SKM-1 (cell line): Measurements from ENCODE around the gene THAP8.

ENCODE experiments used
- DNase-seq: peaks from one replicate; lab custom pipeline; 2025; ENCODE audit not compliant: unreplicated experiment; lab: John Stamatoyannopoulos, UW

THAP8 gene

GRCh38 chr19:36054119-36054732, at the start of gene THAP8:
TSS of gene THAP8 (minus strand) at chr19:36054285. CDS start at chr19:36054217, 68 bp downstream.
- DNase-seq = peak; percentile 96

DNA sequence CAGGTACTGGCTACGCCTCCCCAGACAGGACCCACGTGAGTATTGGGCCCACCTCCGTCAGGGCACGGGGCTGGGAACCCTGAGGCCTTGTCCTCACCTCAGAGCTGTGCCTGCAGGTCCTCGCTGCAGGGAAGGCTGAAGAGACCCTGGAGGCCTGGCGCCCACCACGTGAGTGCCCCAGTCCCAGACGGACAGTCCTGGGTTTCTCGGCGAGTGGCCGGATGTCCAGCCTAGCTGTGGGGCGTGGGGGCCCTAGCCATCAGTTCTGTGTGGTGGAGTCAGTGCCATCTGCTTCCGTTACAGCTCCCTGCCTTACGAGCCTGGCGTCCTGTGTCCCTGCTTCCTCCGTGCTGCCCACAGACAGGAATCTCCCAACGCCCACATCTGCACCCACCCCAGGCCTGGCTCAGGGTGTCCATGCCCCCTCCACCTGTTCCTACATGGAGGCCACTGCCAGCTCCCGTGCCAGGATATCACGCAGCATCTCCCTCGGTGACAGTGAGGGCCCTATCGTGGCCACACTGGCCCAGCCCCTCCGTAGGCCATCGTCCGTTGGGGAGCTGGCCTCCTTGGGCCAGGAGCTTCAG, 49.0 kb upstream of the THAP8 start:
- DNase-seq = no peak

DNA sequence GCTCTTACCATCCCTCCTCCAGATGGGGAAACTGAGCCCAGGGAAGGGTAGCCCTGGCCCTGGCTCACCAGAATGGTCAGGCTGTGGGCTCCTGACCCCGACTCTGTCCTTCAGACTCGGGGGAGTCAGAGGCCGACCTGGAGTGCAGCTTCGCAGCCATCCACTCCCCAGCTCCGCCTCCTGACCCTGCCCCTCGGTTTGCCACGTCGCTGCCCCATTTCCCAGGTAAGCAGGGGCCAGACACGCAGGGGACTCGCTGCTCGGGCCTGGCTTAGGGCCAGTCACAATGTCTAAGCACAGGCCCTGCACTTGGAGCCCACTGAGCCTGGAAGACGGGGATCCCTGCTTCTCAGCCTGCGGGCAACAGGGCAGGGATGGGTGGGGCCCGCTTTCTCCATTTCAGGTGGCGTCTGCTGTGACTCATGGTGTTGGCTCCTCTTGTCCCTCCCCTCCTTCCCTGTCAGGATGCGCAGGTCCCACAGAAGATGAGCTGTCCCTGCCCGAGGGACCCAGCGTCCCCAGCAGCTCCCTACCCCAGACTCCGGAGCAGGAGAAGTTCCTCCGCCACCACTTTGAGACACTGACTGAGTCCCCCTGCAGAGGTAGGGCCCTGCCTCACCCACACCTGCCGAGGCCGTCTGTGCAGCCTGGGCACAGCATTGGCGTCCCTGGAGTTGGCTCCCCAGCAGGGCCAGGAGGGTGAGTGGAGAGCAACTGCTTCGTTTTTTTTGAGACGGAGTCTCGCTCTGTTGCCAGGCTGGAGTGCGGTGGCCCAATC, 47.7 kb upstream of the THAP8 start:
- no peak for DNase-seq

GRCh38 chr19:36100476-36100875, 46.4 kb upstream of the THAP8 start:
- no peak for DNase-seq

DNA sequence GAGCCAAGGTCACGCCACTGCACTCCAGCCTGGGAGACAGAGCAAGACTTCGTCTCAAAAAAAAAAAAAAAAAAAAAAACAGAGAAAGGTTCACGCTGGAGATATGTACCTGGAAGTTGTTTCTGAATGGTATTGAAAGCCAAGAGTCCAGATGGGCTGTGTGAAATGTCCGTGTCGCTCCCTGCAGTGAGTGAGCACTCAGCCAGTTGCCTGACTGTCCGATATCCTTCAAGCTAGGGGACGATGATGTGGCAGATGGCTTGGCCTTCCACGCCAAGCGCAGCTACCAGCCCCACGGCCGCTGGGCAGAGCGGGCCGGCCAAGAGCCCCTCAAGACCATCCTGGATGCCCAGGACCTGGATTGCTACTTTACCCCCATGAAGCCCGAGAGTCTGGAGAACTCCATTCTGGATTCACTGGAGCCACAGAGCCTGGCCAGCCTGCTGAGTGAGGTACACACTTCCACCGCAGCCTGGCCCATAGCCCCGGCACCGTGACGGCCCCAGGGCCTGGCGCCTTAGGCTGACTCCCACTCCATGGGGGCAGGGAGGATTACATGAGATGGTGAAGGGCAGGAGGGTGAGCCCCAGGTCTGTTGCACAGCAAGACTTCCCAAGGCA, 45.2 kb upstream of the THAP8 start:
- no peak for DNase-seq

DNA sequence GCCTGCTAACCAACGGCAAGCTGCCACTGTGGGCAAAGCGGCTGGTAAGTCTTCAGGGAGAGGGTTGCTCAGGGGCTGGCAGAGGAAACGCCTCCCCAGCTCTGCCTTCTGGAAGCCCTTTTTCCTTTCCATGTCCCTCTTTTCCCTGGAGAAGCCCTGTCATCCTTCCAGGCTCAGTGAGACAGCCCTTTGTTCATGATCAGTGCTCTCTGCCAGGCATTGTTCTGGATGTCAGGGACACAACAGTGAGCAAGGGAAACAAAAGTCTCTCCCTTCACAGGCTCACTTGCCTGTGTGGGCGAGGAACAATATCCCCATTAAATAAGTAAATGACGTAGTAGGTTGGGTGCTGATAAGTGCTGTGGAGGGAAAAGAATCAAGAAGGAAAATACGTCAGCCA, 43.0 kb upstream of the THAP8 start:
- DNase-seq = no peak

GRCh38 chr19:36093687-36094086, 39.6 kb upstream of the THAP8 start:
- no peak for DNase-seq

GRCh38 chr19:36093146-36093662, 39.1 kb upstream of the THAP8 start:
- DNase-seq = no peak

GRCh38 chr19:36092566-36092965, 38.5 kb upstream of the THAP8 start:
- no peak for DNase-seq

DNA sequence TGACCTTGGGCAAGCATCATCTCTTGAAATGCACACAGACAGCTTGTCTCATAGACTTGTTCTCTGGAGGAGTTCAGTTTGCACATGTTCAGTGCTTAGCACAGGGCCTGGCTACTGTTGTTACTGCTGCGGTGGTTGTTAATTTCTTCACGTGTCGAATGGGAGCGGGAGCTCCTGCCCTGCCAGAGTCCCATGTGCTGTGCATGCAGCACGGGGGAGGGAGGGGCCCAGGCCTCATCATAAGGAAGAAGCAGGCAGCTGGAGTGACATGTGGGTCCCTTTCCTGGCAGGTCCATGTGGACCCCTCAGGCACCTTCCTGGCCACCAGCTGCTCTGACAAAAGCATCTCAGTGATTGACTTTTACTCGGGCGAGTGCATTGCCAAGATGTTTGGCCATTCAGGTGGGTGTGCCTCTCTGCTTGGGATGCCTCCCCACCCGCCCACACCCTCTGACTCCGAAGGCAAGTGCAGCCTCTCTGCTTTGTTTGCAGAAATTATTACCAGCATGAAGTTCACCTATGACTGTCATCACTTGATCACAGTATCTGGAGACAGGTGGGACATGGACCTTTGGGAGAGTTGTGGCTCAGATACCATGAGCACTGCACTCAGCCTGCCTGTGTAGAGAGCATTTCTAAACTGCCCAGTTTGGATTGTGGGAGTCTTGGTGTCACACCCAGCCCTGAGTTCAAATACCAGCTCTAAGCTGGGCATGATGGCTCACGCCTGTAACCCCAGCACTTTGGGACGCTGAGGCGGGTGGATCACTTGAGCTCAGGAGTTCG, 37.0 kb upstream of the THAP8 start:
- no peak for DNase-seq

- DNase-seq = no peak
Observed at GRCh38 chr19:36089847-36090246, 35.8 kb upstream of the THAP8 start.

GRCh38 chr19:36086326-36086725, 32.2 kb upstream of the THAP8 start:
- DNase-seq = no peak

GRCh38 chr19:36084231-36085009, 30.3 kb upstream of the THAP8 start:
- DNase-seq = no peak

DNA sequence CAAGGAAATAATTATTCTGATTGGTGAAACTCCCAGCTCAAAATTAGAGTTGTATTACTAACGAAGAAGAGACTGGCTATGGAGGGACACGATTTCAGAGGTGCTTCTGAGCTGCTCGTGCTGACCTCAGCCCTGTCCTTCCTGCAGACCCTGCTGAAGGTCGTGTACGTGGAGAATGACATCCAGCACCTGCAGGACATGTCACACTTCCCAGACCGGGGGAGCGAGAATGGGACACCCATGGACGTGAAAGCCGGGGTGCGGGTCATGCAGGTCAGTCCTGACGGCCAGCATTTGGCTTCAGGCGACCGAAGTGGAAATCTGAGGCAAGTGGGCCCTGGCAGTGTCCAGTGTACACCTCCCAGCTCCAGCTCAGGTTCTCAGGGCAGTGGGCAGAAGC, 28.8 kb upstream of the THAP8 start:
- DNase-seq = no peak

DNA sequence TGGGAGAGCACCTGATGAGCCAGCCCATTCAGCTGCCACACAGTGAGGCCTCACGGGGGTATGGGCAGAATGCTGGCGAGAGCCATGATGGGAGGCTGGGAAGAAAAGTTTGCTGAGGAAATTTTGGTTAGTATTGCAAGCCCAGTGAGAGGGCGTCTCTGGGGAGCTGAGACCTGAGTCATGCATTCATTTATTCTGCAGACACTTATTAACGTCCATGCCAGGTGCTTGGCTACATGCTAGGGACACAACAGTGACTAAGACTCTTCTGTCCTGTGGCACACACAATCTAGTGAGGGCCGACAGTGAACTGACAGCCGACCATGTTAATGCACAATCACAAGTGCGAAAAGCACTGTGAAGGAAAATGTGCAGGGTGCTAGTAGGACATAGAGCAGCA, 27.8 kb upstream of the THAP8 start:
- DNase-seq = no peak

DNA sequence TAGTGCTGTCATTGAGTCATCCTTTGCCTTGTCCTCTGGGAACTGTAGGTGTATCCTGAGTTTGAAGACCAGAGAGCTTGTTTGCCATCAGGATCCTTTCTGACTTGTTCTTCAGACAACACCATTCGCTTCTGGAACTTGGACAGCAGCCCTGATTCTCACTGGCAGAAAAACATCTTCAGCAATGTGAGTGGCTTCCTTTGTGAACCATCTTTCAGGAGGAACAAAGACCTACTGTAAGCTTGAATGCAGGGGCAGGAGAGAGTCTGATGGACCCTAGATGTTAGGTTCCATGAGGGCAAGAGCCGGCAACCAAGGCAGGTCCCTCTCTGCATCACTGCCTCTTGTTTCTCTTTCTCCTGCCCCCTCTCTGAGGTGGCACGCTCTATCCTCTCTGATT, 27.3 kb upstream of the THAP8 start:
- DNase-seq = no peak

- DNase-seq = no peak
Observed at GRCh38 chr19:36079389-36079945, 25.4 kb upstream of the THAP8 start.

DNA sequence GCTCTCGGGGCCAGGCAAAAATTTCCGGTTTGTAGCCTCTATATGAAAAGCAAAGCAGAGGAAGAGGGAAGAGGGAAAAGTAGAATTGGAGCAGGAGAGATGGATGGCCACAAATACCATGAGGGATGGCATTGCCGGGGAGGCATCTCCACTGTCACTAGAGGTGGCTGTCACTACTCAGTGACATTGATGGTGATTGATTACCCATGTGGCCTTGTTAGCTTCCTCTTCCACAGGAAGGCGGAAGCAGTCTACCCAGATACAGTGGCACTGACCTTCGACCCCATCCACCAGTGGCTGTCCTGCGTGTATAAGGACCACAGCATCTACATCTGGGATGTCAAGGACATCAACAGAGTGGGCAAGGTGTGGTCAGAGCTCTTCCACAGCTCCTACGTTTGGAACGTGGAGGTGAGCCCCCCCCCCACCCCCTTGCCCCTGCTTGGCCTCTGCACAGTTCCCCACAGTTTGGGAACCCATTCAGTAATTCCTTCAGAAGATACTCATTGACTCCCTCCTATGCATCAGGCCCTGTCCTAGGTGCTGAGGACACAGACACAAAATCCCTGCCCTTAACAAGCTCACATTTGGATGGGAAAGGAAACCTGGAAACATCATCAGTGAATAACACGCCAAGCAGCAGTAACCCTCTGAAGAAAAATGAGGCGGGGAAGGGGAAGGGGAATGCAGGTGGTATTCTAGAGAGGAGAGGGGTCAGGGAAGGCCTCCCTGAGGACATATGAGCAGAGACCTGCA, 19.2 kb upstream of the THAP8 start:
- no peak for DNase-seq

DNA sequence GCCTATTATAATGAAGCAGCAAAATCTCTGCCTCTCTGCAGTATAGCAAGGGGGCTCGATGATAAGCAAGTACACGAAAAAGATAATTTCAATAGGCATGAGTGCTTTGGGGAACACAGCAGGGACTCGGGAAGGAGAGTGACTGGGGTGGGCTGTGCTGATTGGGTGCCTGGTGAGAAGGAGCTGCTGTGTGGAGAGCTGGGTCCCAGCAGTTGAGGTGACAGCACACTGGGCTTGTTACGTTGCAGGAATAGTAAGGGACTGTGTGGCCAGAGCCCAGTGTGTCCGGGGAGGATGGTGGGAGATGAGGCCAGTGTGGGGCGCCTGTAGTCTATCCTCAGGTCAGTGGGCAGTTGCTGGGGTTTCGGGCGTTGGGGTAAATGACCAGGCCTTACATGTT, 18.0 kb upstream of the THAP8 start:
- no peak for DNase-seq
